HG03469 (cell line): ENCODE data around the gene PITPNC1.
"Not testable (repeated sequence)": the region's sequence is repeated elsewhere in the genome, so short reads cannot be mapped to it uniquely, and the experiment has no call there.

Experiments
- ATAC-seq: cut with Tn5 transposase; IDR thresholded peaks from one replicate; pipeline ENCODE4 v1.9.1; 2021; ENCODE audit warnings: mild to moderate bottlenecking, moderate library complexity, moderate number of reproducible peaks; ENCODE audit not compliant: unreplicated experiment

Gene PITPNC1

GRCh38 chr17:67666028-67666427 lies 288.9 kb downstream of the PITPNC1 start:
- ATAC-seq, result no peak

DNA sequence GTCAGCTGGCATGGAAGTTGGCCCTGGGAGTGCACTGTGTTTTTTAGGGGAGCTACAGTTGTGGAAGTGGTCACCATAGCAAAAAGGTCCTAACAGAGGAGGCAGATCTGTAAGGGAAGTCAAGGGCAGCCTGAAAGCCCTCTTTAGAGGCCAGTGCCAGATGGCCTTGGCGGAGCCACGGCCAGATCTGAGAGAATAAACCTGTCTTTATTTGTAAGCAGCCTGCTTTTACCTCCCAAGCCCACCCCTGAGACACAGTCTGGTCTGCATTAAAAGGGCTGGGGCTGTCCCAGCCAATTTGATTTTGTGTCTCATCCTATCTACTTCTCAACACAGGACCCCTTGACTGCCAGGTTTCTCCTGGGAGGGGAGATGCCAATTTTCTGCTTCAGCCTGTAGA lies 289.6 kb downstream of the PITPNC1 start:
- ATAC-seq, result no peak

DNA sequence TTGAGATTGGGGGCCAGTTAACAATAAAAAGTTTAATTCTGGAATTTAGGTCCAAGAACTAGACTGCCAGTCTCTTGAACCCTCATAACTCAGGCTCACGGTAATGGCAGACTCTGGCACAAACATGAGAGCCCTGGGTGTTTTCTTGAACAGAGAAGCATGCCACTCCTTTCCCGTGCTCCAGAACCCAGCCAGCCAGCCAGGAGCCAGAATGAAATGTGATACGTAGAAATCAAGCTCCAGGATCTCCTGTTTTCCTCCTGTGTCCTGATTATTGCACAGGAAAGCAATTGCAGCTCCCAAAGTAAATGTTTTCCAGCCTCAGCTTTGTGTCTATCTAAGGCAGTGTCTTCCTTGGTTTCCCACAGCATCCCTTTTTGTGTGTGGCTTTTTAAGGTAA lies 294.4 kb downstream of the PITPNC1 start:
- ATAC-seq, result no peak

GRCh38 chr17:67672592-67673335 lies 295.7 kb downstream of the PITPNC1 start:
- no peak for ATAC-seq

- no peak for ATAC-seq
These were observed 298.4 kb downstream of the PITPNC1 start for GRCh38 chr17:67675481-67675880.

GRCh38 chr17:67676305-67676704 lies 299.2 kb downstream of the PITPNC1 start:
- ATAC-seq, result no peak

GRCh38 chr17:67678414-67678813 lies 301.3 kb downstream of the PITPNC1 start:
- ATAC-seq, result no peak

GRCh38 chr17:67679225-67679624 lies 302.1 kb downstream of the PITPNC1 start:
- ATAC-seq, result no peak

DNA sequence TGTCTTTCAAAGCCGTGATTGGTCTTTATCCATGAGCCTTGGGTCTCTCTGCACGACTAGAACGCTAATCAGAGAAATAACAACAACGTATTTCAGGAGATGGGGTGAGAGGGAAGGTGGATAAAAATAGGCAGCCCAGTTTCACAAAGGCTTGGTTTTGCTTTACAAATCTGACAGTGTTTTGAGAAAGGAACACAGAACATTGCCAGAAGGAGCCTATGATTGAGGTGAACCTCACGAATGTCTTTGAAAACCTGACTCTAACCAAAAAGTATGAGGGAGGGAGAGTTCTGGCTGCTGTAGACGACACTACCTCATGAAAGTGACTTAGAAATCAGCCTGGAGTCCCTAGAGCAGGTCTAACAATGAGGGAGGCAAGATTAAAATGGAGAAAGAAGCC lies 302.6 kb downstream of the PITPNC1 start:
- ATAC-seq, result no peak

DNA sequence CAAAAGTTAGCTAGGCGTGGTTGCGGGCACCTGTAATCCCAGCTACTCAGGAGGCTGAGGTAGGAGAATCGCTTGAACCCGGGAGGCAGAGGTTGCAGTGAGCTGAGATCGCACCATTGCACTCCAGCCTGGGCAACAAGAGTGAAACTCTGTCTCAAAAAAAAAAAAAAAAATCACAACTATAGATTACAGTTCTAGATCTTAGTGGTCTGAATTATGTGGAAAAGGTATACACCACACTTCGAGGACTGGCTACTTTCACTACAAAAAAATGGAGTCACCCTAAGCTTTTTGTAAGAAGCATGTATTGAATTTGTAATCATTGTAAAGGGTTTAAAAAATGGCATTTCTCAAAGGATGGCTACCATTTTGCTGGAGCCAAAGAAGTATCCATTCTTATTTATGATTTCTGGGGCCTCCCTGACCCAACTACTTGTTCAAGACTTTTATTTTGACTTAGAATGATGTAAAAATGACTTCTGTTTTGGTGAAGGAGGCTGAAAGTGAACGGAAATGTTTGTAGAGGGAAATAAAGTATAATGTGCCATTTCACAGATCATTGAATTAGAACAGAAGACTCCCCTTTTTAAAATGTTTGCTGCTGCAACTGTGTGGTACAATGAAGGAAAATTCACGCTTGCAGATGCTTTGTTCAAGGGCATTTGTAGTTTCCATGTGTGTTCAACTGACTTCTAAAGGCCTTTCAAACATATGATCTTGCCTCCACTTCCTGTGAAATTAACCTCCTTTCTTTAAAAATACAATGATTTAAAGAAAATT lies 303.6 kb downstream of the PITPNC1 start:
- no peak for ATAC-seq

- ATAC-seq, result no peak
These were observed 305.1 kb downstream of the PITPNC1 start for GRCh38 chr17:67682196-67682595.

DNA sequence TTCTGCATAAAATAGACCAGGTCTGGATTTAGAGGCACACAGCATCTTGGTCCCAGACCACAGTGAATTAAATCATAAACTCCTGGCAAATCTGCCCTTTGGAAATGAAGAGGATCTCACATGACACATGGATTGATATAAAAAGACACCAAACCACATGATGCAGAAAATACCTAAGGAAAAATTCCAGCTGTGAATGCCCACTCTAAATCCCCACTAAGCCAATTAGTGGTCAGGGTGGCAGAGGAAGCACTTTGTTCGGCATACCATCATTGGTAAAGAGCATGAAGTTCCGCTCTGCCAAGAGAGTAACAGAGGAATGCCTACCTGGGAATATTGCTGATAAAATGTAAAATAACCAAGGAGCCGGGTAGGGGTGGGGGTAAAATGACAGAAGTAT lies 308.3 kb downstream of the PITPNC1 start:
- ATAC-seq, result no peak

- no peak for ATAC-seq
These were observed 309.2 kb downstream of the PITPNC1 start for GRCh38 chr17:67686241-67686640.

- ATAC-seq, result no peak
These were observed 310.4 kb downstream of the PITPNC1 start for GRCh38 chr17:67687511-67687910.

DNA sequence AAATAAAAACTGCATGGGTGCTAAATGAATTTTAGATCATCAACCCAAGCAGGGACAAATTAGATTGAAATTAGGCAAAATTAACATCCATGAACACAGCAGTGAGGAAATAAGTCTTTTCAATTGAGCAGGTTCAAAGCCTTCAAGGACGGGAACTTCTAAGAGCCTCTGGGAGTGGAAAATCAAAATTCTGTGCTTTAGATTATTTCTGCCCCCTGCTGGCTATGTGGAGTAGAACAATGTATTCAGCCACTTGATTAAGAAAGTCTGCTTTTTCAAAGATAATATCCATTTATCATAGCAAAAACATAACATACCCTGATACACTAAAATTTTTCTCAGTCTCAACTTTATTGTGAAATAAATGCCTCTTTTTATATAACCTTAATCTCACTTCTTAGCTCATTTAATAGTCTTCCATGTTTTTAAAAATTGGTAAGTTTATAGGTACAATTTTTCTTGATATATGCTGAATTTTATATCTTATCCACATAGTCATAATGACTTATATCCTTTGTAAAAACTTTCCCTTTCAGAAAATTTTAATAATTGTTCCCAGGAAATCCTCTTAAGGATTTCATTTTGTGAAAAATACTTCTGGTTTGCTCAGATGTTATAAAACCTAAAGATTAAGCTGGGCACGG lies 312.6 kb downstream of the PITPNC1 start:
- ATAC-seq, result no peak

GRCh38 chr17:67693811-67694210 lies 316.7 kb downstream of the PITPNC1 start:
- ATAC-seq, result no peak

GRCh38 chr17:67696347-67696746 lies 319.3 kb downstream of the PITPNC1 start:
- no peak for ATAC-seq

DNA sequence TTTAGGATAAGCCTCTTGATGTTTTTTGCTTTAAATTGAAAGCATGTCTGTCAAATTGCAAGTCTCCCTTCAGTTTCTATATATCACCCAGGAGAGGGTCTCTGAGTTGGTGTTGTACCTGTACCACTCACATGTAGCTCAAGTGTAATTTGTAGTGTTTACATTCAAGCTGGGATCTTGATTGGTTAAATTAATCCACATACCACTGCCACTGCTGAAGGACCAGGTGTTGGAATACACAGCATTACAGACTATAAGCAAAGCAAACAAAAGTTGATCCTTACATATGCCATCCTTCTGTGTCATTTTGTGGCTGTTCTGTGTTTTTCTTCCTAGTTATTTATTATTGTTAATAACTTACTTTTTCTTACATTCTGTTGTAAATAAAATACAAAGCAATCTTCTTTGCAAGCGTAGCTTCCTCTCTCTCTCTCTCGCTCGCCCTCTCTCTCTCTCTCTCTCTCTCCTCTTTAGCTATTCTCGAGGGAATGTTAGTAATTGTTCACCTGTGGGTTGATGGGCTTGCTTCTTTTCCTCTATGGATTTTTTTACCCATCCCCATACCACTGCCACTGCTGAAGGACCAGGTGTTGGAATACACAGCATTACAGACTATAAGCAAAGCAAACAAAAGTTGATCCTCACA lies 319.9 kb downstream of the PITPNC1 start:
- ATAC-seq, result no peak

GRCh38 chr17:67700037-67700724 lies 323.1 kb downstream of the PITPNC1 start:
- ATAC-seq, result no peak

GRCh38 chr17:67700725-67701119 lies 323.6 kb downstream of the PITPNC1 start:
- no peak for ATAC-seq

GRCh38 chr17:67702861-67703260 lies 325.8 kb downstream of the PITPNC1 start:
- not testable (repeated sequence) for ATAC-seq
